ENCODE results near the gene MT1B.
"Not testable (repeated sequence)": the region's sequence is repeated elsewhere in the genome, so short reads cannot be mapped to it uniquely, and the experiment has no call there.

Gene MT1B

DNA sequence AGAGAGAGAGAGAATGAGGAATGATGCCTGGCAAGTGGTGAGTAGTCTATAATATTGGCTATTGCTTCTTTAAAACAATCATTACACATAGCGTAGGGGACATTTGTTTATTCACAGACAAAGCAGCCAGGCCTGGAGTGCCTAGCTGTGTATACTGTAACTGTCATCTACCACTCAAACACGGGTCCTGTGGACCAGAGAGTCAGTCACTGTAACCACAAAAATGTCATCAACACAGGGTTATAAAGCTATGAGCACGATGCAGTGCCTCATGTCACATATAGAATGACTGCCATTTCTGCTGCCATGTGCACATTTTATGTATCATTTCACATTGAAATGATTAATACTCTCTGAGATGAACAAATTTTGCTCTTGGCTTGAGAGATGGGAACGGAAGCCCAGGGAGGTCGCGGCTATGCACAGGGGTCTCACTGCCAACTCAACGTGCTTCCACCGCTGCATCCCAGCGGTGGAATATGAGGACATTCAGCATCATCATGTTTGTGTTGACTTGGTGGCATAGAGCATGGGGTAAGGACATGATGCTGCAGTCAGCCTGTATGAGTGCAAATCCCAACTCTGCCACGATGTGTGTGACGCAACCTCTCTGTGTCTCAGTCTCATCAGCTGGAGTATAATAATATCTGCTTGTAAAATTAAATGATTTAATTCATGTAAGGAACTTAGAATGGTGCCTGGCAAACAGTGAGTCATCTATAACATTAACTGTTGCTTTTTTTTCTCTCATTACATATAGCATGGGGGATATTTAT, 21.3 kb downstream of the MT1B start:
- no peak for DNase-seq (ENCODE audit: low spot score)
- TF ChIP-seq, protein P1, sequence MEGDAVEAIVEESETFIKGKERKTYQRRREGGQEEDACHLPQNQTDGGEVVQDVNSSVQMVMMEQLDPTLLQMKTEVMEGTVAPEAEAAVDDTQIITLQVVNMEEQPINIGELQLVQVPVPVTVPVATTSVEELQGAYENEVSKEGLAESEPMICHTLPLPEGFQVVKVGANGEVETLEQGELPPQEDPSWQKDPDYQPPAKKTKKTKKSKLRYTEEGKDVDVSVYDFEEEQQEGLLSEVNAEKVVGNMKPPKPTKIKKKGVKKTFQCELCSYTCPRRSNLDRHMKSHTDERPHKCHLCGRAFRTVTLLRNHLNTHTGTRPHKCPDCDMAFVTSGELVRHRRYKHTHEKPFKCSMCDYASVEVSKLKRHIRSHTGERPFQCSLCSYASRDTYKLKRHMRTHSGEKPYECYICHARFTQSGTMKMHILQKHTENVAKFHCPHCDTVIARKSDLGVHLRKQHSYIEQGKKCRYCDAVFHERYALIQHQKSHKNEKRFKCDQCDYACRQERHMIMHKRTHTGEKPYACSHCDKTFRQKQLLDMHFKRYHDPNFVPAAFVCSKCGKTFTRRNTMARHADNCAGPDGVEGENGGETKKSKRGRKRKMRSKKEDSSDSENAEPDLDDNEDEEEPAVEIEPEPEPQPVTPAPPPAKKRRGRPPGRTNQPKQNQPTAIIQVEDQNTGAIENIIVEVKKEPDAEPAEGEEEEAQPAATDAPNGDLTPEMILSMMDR (IDR thresholded peaks at IDR 0.05; ENCODE audit: borderline replicate concordance, control extremely low read depth, extremely low read depth, insufficient read depth, missing control alignments) = no peak
- in situ Hi-C loops (cut with MboI; ENCODE audit: low sequenced_read_pairs, unreplicated experiment) = no loop called here

DNA sequence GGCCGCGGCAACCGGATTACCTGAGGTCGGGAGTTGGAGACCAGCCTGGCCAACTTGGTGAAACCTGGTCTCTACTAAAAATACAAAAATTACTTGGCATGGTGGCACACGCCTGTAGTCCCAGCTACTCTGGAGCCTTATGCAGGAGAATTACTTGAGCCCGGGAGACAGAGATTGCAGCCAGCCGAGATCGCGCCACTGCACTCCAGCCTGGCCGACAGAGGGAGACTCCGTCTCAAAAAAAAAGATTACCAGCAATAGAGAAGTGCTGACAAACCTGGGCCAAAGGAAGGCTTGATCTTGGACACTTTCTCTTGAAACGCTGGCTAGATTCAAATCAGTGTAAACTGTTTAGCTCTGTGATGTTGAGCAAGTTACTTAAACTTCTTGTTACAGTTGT, 22.2 kb downstream of the MT1B start:
- DNase-seq (ENCODE audit: low spot score) = no peak
- in situ Hi-C loops (cut with MboI; ENCODE audit: low sequenced_read_pairs, unreplicated experiment) = no loop called here
- TF ChIP-seq, protein P1 (IDR thresholded peaks at IDR 0.05; ENCODE audit: borderline replicate concordance, control extremely low read depth, extremely low read depth, insufficient read depth, missing control alignments) = peak; percentile 48

DNA sequence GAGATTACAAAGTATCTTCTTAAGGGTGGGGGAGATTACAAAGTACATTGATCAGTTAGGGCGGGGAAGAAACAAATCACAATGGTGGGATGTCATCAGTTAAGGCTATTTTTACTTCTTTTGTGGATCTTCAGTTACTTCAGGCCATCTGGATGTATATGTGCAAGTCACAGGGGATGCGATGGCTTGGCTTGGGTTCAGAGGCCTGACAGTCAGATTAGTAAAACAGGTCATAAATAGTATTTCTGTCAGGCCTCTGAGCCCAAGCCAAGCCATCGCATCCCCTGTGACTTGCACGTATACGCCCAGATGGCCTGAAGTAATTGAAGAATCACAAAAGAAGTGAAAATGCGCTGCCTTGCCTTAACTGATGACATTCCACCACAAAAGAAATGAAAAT, 22.9 kb downstream of the MT1B start:
- in situ Hi-C loops (cut with MboI; ENCODE audit: low sequenced_read_pairs, unreplicated experiment); DNase-seq (ENCODE audit: low spot score): not testable (repeated sequence)

DNA sequence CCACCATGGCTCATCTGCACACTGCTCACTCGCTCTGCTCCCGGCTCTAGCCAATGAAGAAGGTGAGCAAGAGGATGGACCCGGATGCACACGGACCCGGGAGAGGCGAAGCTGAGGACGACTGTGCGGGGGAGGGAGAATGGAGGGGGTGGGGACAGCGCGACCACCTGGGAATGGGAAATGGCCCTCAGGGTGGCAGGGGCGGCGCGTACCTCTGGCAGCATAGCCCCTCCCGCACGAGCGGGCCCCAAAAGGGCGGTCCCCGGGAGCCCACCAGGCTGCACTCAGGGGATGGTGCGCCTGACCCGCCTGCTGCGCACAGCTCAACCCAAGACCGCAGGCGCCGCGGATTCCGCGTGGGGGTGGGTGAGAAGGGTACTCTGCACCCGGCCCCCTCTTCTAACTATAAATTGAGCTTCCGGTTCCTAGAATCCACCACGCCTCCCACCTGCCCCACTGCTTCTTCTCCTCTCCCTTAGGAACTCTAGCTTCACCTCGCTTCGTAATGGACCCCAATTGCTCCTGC, 24.1 kb downstream of the MT1B start:
- TF ChIP-seq, protein P1 (IDR thresholded peaks at IDR 0.05; ENCODE audit: borderline replicate concordance, control extremely low read depth, extremely low read depth, insufficient read depth, missing control alignments) = no peak
- no peak for DNase-seq (ENCODE audit: low spot score)
- in situ Hi-C loops (cut with MboI; ENCODE audit: low sequenced_read_pairs, unreplicated experiment) = no loop called here

DNA sequence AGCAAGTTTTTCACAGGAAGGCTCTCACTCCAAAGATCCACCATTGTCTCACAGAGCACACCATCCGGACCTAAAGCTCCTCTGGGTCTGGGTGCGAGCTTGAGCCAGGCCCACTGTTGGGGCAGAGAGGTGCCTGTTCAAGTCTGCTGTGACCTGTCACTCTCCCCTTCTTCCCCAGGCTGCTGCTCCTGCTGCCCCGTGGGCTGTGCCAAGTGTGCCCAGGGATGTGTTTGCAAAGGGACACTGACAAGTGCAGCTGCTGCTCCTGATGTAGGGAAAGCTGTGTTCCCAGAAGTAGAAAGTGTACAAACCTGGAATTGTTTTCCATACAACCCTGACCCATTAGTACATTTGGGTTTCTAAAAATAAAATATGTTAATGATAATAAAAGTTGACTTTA, 25.8 kb downstream of the MT1B start:
- no peak for DNase-seq (ENCODE audit: low spot score)
- TF ChIP-seq, protein P1 (IDR thresholded peaks at IDR 0.05; ENCODE audit: borderline replicate concordance, control extremely low read depth, extremely low read depth, insufficient read depth, missing control alignments) = no peak
- in situ Hi-C loops (cut with MboI; ENCODE audit: low sequenced_read_pairs, unreplicated experiment) = no loop called here

DNA sequence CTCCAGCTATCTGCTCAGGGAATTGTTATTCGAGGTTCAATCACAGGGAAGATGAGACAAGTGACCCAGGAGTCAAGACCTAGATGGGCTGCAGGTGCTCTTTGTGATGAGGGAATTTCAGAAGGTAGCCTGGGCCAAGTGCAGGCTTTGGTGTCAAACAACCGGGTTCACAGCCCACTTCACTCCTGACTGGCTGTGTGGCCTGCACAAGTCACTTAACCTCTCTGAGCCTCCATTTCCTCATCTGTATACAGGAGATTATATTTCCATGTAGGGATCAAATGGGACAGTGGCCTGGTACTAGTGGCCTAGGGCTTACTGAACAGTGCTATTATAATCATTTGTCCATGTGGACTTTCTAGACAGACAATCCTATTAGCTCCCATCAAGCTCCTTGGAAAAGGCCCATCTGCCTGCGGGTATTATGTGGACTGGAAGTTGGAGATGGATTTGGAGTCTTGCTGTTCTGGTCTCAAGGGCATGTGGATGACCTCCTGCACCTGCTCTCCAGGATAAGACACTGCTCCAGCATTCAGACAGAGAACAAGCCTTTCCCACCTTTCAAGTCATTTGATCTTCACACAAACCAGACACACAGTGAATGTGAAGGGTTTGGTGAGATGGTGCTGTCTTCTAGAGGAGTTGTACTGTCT, 27.5 kb downstream of the MT1B start:
- TF ChIP-seq, protein P1 (IDR thresholded peaks at IDR 0.05; ENCODE audit: borderline replicate concordance, control extremely low read depth, extremely low read depth, insufficient read depth, missing control alignments) = no peak
- in situ Hi-C loops (cut with MboI; ENCODE audit: low sequenced_read_pairs, unreplicated experiment) = no loop called here
- DNase-seq (ENCODE audit: low spot score) = no peak

DNA sequence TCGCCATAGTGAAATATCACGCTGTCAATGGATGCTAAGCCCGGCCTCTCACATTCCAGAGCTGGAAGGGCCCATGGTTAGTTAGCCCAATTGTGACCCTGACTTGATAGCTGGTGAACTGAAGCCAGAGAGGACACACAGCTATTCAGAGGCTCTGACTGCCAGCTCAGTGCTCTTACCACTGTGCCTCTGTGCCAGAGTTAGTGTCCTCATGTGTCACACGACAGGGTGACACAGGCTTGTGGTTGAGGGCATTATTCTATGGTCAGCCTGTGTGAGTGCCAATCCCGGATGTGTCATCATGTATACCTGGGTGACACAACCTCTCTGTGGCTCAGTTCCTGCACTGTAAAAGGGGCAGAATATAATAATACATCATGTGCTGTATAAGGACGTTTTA, 28.1 kb downstream of the MT1B start:
- in situ Hi-C loops (cut with MboI; ENCODE audit: low sequenced_read_pairs, unreplicated experiment) = no loop called here
- TF ChIP-seq, protein P1 (IDR thresholded peaks at IDR 0.05; ENCODE audit: borderline replicate concordance, control extremely low read depth, extremely low read depth, insufficient read depth, missing control alignments) = no peak
- DNase-seq (ENCODE audit: low spot score) = no peak
